Lower lobe of right lung (tissue), 2 donors: ENCODE measurements around the gene TIMM50. TPM values are rescaled to one million over a fixed set of nuclear protein-coding genes. Genes with fewer than 3 reads are reported as not detected.

ENCODE experiments used
- ATAC-seq, 2 donors: fragments of 200-7000 bp; cut with Tn5 transposase; one replicate each; pipeline ENCODE4 v1.9.1; 2020 to 2022; ENCODE audit warnings: mild to moderate bottlenecking in 2 of 2, moderate library complexity in 2 of 2
- DNase-seq: peaks from one replicate; pipeline ENCODE4 v3.0.0-alpha.2; 2020
- H3K27ac ChIP-seq: fragments of 200-600 bp; one replicate; pipeline ENCODE4 v1.8.0; 2022
- H3K27me3 ChIP-seq: fragments of 200-600 bp; one replicate; pipeline ENCODE4 v1.8.0; 2022; ENCODE audit warnings: low read depth
- H3K36me3 ChIP-seq: fragments of 200-600 bp; one replicate; pipeline ENCODE4 v1.8.0; 2022; ENCODE audit warnings: mild to moderate bottlenecking
- H3K4me1 ChIP-seq: fragments of 200-600 bp; one replicate; pipeline ENCODE4 v1.8.0; 2022
- H3K4me3 ChIP-seq: fragments of 200-600 bp; one replicate; pipeline ENCODE4 v1.8.0; 2022; ENCODE audit warnings: mild to moderate bottlenecking
- H3K9me3 ChIP-seq: fragments of 200-600 bp; one replicate; pipeline ENCODE4 v1.8.0; 2022
- CTCF ChIP-seq: fragments of 200-600 bp; IDR thresholded peaks from one replicate; pipeline ENCODE4 v1.8.0; 2022; ENCODE audit warnings: antibody characterized with exemption, mild to moderate bottlenecking
- intact Hi-C: fragments of 100-400 bp; cut with DNase I; formaldehyde crosslinking; loops from one replicate; pipeline ENCODE4 v1.11.0; 2022
- total RNA-seq: library from RNA; stranded (reverse); fragmentation: NEBNext Ultra II Directional; extraction: Animal tissue kit (Norgen Biotek cat#: 25700); gene quantifications from one replicate; pipeline ENCODE4 v1.2.1, GENCODE V29; 2021
- donor health status: DM: no; HTN: yes; CAD: no; lungs with severe emphysema.

The TIMM50 gene
- total RNA-seq, 1 donor from 2014 or later, result 44.0 TPM

GRCh38 chr19:39524495-39524894 is 43.9 kb downstream of the TIMM50 start:
- no peak overlapping the region for H3K27ac ChIP-seq
- H3K4me1 ChIP-seq, result no peaks in the 10 kb centered on the region
- peaks cover 3% of the 10 kb centered on the region for H3K36me3 ChIP-seq
- DNase-seq, result no peak
- peaks cover under 1% of the 10 kb centered on the region for H3K27me3 ChIP-seq
- intact Hi-C loops, result no loop called here
- peak; percentile 39 to 60 for ATAC-seq
- no peaks in the 10 kb centered on the region for H3K9me3 ChIP-seq
- H3K4me3 ChIP-seq, result no peak overlapping the region
- TF ChIP-seq CTCF, result no peak

- intact Hi-C loops, result no loop called here
- ATAC-seq, result no peak
Observed at GRCh38 chr19:39525205-39525604, 44.6 kb downstream of the TIMM50 start.

GRCh38 chr19:39531834-39532232 is 51.2 kb downstream of the TIMM50 start:
- ATAC-seq, result no peak
- intact Hi-C loops, result no loop called here

More at GRCh38 chr19:39525205-39525604, 44.6 kb downstream of the TIMM50 start:
- no peak for DNase-seq
- no peak overlapping the region for H3K27ac ChIP-seq
- H3K4me3 ChIP-seq, result no peak overlapping the region
- H3K27me3 ChIP-seq, result no peaks in the 10 kb centered on the region
- peaks cover 3% of the 10 kb centered on the region for H3K36me3 ChIP-seq
- no peaks in the 10 kb centered on the region for H3K4me1 ChIP-seq
- no peak for TF ChIP-seq CTCF
- H3K9me3 ChIP-seq, result no peaks in the 10 kb centered on the region

GRCh38 chr19:39532233-39533002 is 51.8 kb downstream of the TIMM50 start, which contains the start of gene EID2B:
Gene EID2B (minus strand): TSS chr19:39532852. CDS start chr19:39532802, 50 bp downstream.
- Histone ChIP-seq H3K36me3 (peaks cover 3% of the 10 kb centered on the region), H3K4me1 (peaks cover 16% of the 10 kb centered on the region), H3K27ac (peak within 1 kb of the TSS; percentile 80), H3K4me3 (peak within 1 kb of the TSS; percentile 88), H3K27me3 (no peaks in the 10 kb centered on the region), H3K9me3 (no peaks in the 10 kb centered on the region)
- ATAC-seq (peak; percentile 98), DNase-seq (peak; percentile 98)
- intact Hi-C loops, result no loop called here
- TF ChIP-seq CTCF, result peak; percentile 98

More at GRCh38 chr19:39531834-39532232, 51.2 kb downstream of the TIMM50 start:
- Histone ChIP-seq H3K27me3 (no peaks in the 10 kb centered on the region), H3K4me1 (peaks cover 16% of the 10 kb centered on the region), H3K4me3 (peak overlapping the region; percentile 88), H3K36me3 (peaks cover 3% of the 10 kb centered on the region), H3K9me3 (no peaks in the 10 kb centered on the region), H3K27ac (peak overlapping the region; percentile 80)
- no peak for DNase-seq
- no peak for TF ChIP-seq CTCF

GRCh38 chr19:39533003-39533512 is 52.4 kb downstream of the TIMM50 start:
- H3K27me3 ChIP-seq, result no peaks in the 10 kb centered on the region
- H3K36me3 ChIP-seq, result no peaks in the 10 kb centered on the region
- intact Hi-C loops, result no loop called here
- peak; percentile 32 for TF ChIP-seq CTCF
- no peaks in the 10 kb centered on the region for H3K9me3 ChIP-seq
- DNase-seq, result no peak
- ATAC-seq, result peak in 1 of 2 donors; percentile 13
- H3K27ac ChIP-seq, result no peak overlapping the region
- peak overlapping the region; percentile 88 for H3K4me3 ChIP-seq
- peaks cover 22% of the 10 kb centered on the region for H3K4me1 ChIP-seq
